Stimulated activated CD8-positive, alpha-beta memory T cell treated with anti-CD3 and anti-CD28 coated beads, Interleukin-4, amount 100 ng/mL, for 24 hours (primary cell): ENCODE measurements around the gene KCNH4.
A peak's percentile ranks its signal among the peaks of the same experiment; 100 is the strongest.

ENCODE experiments used
- DNase-seq: peaks from one replicate; pipeline ENCODE4 v3.0.0-alpha.2; 2020; ENCODE audit warnings: low read depth

Gene KCNH4

GRCh38 chr17:42136654-42137051 lies 44.3 kb downstream of the KCNH4 start:
- no peak for DNase-seq

- DNase-seq, result no peak
Measured at GRCh38 chr17:42135664-42136653, 45.0 kb downstream of the KCNH4 start.

DNA sequence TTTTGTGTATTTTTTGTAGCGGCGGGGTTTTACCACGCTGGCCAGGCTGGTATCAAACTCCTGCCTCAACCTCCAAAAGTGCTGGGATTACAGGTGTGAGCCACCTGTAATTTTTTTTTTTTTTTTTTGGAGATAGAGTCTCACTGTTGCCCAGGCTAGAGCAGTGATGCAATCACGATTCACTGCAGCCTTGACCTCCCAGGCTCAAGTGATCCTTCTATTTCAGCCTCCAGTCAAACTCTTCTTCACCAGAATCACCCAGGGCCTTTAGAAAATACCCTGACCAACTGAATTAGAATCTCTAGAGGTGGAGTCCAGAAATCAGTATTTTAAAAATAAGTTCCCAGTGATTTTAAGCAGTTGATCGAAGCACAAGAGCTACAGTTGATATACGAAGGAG lies 45.8 kb downstream of the KCNH4 start:
- no peak for DNase-seq

DNA sequence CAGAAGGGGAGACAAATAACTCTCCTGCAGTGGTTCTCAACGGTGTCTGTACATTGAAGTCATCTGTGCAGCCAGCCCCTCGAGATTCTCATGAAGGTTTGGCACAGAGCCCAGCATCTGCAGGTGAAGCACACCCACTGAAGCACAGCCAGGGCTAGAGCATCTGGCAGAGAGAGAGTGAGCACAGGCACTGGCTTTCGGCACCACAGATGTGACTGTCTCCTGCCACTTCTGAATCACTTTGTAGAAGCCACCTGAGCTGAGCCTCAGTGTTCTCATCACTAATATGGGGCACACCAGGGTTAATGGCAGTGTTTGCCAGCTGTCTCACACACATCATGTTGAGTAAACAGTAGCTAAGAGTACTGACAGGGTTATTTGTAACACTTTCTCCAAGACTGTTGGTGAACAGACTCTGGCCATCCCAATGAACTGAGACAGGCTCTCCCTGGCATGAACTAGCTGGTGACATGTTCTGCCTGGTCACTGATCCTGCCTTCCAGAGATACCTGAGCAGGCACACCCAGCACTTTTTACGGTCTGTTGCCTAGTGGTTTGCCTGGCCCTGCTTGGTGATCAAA lies 47.4 kb downstream of the KCNH4 start:
- no peak for DNase-seq

DNA sequence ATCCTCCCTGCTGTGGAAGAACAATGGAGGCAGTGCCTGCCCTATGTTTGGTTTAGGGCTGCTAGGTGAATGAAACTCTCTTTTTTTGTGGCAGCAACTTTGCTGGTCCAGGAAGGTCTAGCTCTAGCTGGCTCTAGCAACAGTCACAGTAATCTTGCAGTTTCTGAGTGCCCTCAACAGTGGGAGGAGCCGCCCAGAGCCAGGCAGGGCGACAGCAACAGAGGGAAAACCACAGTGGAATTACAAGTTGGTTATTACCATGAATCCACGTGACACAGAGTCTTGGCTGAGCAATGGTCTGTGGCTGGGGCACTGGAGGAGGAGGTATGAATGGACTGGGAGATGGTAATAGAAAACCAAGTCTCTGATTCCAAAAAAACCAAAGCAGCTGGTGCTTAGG lies 48.0 kb downstream of the KCNH4 start:
- DNase-seq, result no peak

GRCh38 chr17:42131981-42132432 lies 48.9 kb downstream of the KCNH4 start:
- DNase-seq, result no peak

DNA sequence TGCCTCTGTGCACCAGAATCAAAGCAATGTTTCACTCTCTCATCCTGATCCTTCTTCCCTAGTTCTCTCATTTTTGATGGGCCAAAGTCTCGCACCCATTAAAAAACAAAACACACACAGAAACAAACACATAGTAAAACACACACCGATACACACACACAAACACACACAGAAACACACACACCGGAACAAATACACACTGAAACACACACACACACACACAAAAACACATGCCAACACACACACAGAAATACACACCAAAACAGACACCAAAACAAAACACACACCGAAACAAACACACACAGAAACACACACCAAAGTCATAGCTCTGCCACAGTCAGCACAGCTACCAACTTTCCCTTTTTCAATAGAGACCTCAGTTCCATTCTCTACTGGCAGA lies 49.7 kb downstream of the KCNH4 start:
- DNase-seq, result no peak

DNA sequence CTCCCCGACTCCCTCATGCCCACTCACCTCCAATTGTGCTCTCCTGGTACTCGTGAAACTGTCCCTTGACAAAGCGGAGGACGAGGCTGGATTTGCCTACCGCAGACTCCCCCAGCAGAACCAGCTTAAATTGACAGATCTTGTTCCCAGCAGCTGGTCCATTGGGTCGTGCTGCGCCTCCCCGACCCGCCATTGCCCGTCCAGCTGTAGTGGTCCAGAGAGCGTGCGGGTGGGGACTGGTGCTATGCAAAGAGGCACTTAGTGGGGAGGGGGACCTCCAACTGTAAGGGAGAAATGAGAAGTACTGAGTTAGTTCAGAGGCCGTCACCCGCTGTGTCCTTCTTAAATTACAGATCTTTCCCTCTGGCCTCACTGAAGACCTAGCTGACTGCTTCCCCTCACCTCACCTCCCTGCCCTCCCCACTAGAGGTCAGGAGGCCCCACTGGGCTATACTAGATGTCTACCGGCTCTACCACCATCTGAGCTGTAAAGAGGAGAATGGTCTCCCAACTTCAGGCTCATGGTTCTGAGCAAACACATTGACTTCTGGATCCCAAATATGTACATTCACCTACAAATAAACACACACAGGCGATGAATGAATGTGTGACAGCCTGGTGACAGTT lies 50.5 kb downstream of the KCNH4 start:
- no peak for DNase-seq

DNA sequence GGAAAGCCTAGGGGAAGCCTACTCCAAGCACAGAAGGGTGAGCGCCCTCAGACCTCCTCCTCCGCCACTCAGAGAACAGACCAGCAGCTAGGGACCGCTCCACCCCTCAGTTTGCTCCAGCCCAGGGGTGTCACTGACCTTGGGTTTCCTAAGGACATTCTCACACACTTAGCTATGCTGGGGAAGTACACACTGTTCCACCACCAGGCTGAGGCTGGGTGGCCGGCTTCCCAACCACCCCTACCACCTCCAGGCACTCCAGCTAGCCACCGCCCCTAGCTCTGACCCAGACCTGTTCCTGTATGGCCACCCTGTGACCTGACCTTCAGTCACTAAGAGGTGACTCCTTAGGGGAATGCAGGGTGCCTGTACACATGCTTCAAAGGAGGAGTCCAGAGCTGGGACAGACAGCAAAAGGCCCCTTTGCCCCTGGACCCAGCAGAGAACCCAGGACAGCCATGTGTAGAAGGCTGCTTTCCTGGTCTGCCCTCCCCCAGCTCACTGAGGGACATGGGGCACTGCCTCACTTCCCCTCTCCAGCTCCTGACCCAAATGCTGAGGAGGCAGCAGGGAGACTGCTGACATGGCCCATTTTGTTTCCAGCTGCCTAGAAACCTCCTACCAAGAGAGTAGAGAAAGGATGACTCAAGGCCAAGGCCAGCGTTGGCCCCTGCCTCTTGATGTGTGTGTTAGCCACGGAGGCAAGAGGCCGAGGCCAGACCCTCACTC lies 51.7 kb downstream of the KCNH4 start:
- no peak for DNase-seq

GRCh38 chr17:42127414-42127813 lies 53.5 kb downstream of the KCNH4 start:
- DNase-seq, result no peak

GRCh38 chr17:42126836-42127235 lies 54.1 kb downstream of the KCNH4 start:
- no peak for DNase-seq

- DNase-seq, result no peak
Measured at GRCh38 chr17:42125565-42125964, 55.4 kb downstream of the KCNH4 start.

DNA sequence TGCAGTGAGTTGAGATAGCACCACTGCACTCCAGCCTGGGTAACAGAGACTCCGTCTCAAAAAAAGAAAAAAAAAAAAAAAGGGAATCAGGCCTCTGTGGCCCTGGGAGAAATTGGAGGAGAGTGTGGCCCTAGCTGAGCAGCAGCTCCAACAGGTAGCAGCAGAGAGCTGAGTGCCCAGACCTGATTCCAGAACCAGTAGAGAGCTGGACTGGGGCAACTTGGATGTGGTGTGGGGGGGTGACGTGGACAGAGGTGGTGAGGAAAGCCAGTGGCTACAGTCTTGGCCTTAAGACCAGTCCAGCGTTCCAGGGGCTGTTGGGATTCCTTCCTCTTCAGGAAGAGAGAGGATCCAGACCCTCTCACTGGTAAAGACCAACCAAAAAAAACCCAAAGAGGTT lies 56.7 kb downstream of the KCNH4 start:
- no peak for DNase-seq

GRCh38 chr17:42122371-42123303 lies 58.3 kb downstream of the KCNH4 start, which contains the start of gene HSPB9:
TSS of gene HSPB9 (plus strand) at chr17:42122804. CDS start at chr17:42122851, 47 bp downstream.
- no peak for DNase-seq

GRCh38 chr17:42120770-42121769 lies 59.9 kb downstream of the KCNH4 start, which contains the start of gene KAT2A:
TSS of gene KAT2A (minus strand) at chr17:42121367. CDS start at chr17:42121304, 63 bp downstream.
- DNase-seq, result peak; percentile 74

GRCh38 chr17:42120161-42120769 lies 60.7 kb downstream of the KCNH4 start:
- no peak for DNase-seq

- DNase-seq, result no peak
Measured at GRCh38 chr17:42119301-42119700, 61.6 kb downstream of the KCNH4 start.

- DNase-seq, result no peak
Measured at GRCh38 chr17:42118545-42118944, 62.4 kb downstream of the KCNH4 start.

DNA sequence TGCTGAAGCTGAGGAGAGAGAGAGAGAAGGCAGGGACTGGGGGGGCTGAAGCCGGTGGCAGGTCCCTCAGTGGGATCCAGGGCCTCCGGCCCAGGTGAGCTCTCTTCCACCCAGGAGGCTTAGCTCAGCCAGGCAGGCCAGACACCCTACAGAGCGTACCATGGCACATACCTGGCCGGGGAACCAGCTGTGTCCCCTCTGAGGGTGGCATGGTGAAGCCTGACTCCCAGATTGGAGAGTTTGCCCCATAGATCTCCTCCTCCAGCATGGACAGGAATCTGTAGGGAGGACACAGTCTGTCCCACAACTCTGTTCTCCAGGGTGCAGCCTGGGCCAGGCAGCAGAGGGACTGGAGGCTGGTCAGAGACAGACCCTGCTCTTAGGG lies 62.8 kb downstream of the KCNH4 start:
- DNase-seq, result no peak
